Smooth muscle cell (in vitro differentiated cells): Measurements from ENCODE around the gene NLRP6. TPM values are rescaled to one million over a fixed set of nuclear protein-coding genes. Genes with fewer than 3 reads are reported as not detected.

Source experiments
- DNase-seq: peaks from one replicate; lab custom pipeline; 2025; ENCODE audit not compliant: unreplicated experiment; lab: John Stamatoyannopoulos, UW
- H2AFZ ChIP-seq: fragments of 200-600 bp; sonication (generic); 2 replicates; pipeline ENCODE4 v1.6.0; 2016; ENCODE audit warnings: antibody characterized with exemption, low read depth, mild to moderate bottlenecking
- H3F3A ChIP-seq: fragments of 200-600 bp; sonication (generic); 2 replicates; pipeline ENCODE4 v1.6.0; 2017; ENCODE audit warnings: antibody characterized with exemption, low read depth
- H3K27ac ChIP-seq: fragments of 200-600 bp; sonication (generic); 2 replicates; pipeline ENCODE4 v1.5.1; 2016; ENCODE audit warnings: low read depth, mild to moderate bottlenecking
- H3K27me3 ChIP-seq: fragments of 200-600 bp; sonication (generic); 2 replicates; pipeline ENCODE4 v1.6.1; 2016; ENCODE audit warnings: low read depth, mild to moderate bottlenecking
- H3K36me3 ChIP-seq: fragments of 200-600 bp; sonication (generic); 2 replicates; pipeline ENCODE4 v1.5.1; 2016; ENCODE audit warnings: low read depth
- H3K4me1 ChIP-seq: fragments of 200-600 bp; sonication (generic); 2 replicates; pipeline ENCODE4 v1.5.1; 2016; ENCODE audit warnings: low read depth
- H3K4me2 ChIP-seq: fragments of 200-600 bp; sonication (generic); 2 replicates; pipeline ENCODE4 v1.6.0; 2016; ENCODE audit warnings: mild to moderate bottlenecking
- H3K4me3 ChIP-seq: fragments of 200-600 bp; sonication (generic); 2 replicates; pipeline ENCODE4 v1.5.1; 2016; ENCODE audit warnings: mild to moderate bottlenecking
- H3K79me2 ChIP-seq: fragments of 200-600 bp; sonication (generic); 2 replicates; pipeline ENCODE4 v1.6.0; 2016; ENCODE audit warnings: low read depth, mild to moderate bottlenecking
- H3K9ac ChIP-seq: fragments of 200-600 bp; sonication (generic); 2 replicates; pipeline ENCODE4 v1.6.0; 2016; ENCODE audit warnings: low read depth
- H3K9me3 ChIP-seq: fragments of 200-600 bp; sonication (generic); replicated peaks from 2 replicates; pipeline ENCODE4 v1.5.1; 2016; ENCODE audit warnings: low read depth
- H4K20me1 ChIP-seq: fragments of 200-600 bp; sonication (generic); 2 replicates; pipeline ENCODE4 v1.6.0; 2016; ENCODE audit warnings: low read depth
- CTCF ChIP-seq: fragments of 200-600 bp; sonication (generic); IDR thresholded peaks from 2 replicates; pipeline ENCODE4 v1.5.1; 2017; ENCODE audit warnings: borderline replicate concordance, mild to moderate bottlenecking, antibody characterized with exemption; ENCODE audit not compliant: insufficient read depth, poor library complexity, severe bottlenecking
- WGBS: methylation state at CpG from one replicate; pipeline ENCODE4 v1.1.7; 2016; ENCODE audit warnings: low lambda C conversion rate; 5-methylcytosine and 5-hydroxymethylcytosine counted together
- polyA plus RNA-seq: library from polyadenylated mRNA; unstranded; fragments of >200 nt; fragmentation: Nextera tagmentation; extraction: Ambion mirVana; gene quantifications from 2 replicates; pipeline ENCODE4 v1.2.1, GENCODE V29; 2016
- total RNA-seq: library from RNA; depleted of rRNA; stranded (reverse); fragments of >200 nt; gene quantifications from 2 replicates; pipeline ENCODE4 v1.2.3, GENCODE V29; 2014

Gene NLRP6
- total and polyA plus RNA-seq, 2 experiments from 2014 or later: not detected

DNA sequence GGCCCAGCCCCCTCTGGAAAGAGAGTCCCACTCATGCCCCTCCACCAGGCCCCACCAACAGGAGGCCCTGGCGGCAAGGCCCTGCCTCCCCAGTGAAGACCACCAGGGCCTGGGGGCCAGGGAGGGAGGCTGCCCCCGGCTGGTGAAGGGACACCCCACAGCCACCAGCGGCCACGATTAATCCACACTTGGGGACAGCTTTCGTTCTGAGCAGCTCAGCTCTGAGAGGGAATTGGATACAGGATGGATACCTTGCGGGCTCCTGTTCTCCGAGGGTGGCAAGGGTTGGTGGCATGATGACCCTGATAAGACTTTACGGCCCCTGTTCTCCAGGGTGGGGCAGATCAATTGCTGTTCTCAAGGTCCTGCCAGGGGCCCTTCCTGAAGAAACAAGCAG lies 6.9 kb upstream of the NLRP6 start:
- Histone ChIP-seq H3F3A (no peaks in the 10 kb centered on the region), H3K4me1 (no peaks in the 10 kb centered on the region), H3K4me3 (no peak overlapping the region), H3K4me2 (no peak overlapping the region), H2AFZ (no peak overlapping the region), H3K36me3 (no peaks in the 10 kb centered on the region), H3K27ac (no peak overlapping the region), H3K9ac (no peak overlapping the region), H4K20me1 (no peaks in the 10 kb centered on the region), H3K9me3 (no peaks in the 10 kb centered on the region), H3K79me2 (no peaks in the 10 kb centered on the region), H3K27me3 (no peaks in the 10 kb centered on the region)
- 90% methylated on average over 8 of the region's 8 CpGs for WGBS
- no peak for DNase-seq
- no peak for TF ChIP-seq CTCF

DNA sequence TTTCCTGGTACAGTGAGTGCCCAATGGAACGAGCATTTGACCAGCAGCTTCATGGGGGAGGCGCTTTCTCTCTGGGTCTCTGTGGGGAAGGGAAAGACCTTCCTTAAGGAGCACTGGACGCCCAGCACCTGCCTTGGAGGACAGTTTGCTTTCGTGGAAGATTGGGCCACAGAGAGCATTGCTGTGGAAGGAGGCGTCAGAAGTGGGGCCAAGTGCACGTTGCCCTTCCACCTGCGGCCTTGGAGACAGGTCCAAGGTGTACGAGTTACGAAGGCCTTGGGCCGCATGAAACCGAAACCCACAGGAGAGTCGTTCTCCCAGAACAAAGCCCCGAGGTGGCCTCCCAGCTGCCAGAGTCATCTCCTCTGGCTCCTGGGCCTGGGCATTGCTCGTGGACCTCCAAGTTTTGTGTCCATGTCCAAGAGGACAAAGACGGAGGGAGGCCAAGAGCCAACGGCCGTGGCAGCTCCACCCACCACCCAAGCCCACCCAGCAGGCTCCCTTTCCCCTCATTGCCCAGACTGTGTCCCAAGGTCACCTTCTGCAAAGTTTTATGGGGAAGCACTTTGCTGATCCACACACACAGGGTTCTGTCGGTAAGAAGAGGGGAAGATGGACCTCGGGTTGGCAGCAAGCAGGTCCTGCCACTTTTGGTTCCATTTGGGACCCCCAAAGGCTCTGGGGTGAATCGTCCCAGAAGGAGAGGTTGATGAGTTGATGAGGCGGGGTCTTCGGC lies 5.8 kb upstream of the NLRP6 start:
- Histone ChIP-seq H2AFZ (no peak overlapping the region), H3K79me2 (no peaks in the 10 kb centered on the region), H3F3A (no peaks in the 10 kb centered on the region), H3K4me1 (no peaks in the 10 kb centered on the region), H3K9me3 (no peaks in the 10 kb centered on the region), H3K27me3 (no peaks in the 10 kb centered on the region), H4K20me1 (no peaks in the 10 kb centered on the region), H3K4me3 (no peak overlapping the region), H3K4me2 (no peak overlapping the region), H3K36me3 (no peaks in the 10 kb centered on the region), H3K9ac (no peak overlapping the region), H3K27ac (no peak overlapping the region)
- no peak for DNase-seq
- TF ChIP-seq CTCF: no peak
- 91% methylated on average over 22 of the region's 22 CpGs for WGBS

- Histone ChIP-seq H3K4me1 (no peaks in the 10 kb centered on the region), H3F3A (no peaks in the 10 kb centered on the region), H3K27me3 (no peaks in the 10 kb centered on the region), H3K79me2 (no peaks in the 10 kb centered on the region), H2AFZ (no peak overlapping the region), H3K9me3 (no peaks in the 10 kb centered on the region), H3K9ac (no peak overlapping the region), H3K4me2 (no peak overlapping the region), H3K27ac (no peak overlapping the region), H3K36me3 (no peaks in the 10 kb centered on the region), H4K20me1 (no peaks in the 10 kb centered on the region), H3K4me3 (no peak overlapping the region)
- no peak for TF ChIP-seq CTCF
- DNase-seq: no peak
- 96% methylated on average over 6 of the region's 6 CpGs for WGBS
Observed at GRCh38 chr11:272931-273198, 5.3 kb upstream of the NLRP6 start.

DNA sequence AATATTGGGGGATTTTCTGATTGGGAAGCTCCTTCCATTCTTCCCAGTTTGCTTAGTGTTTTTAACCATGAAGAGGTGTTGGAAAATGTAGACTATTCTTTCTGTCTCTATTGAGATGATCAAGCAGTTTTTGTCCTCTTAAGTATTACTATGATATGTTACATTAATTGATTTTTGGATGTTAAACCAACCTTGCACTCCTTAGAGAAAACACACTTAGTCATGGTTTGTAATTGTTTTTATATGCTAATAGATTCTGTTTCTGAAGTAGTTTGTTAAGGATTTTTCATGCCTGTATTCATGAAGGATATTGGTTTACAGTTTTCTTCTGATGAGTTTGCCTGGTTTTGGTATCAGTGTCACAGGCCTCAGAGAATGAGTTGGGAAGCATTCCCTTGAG lies 2.0 kb upstream of the NLRP6 start:
- no peak for DNase-seq
- Histone ChIP-seq H3K27me3 (peaks cover 4% of the 10 kb centered on the region), H3K79me2 (no peaks in the 10 kb centered on the region), H3K36me3 (no peaks in the 10 kb centered on the region), H3K4me3 (no peak overlapping the region), H3K4me1 (no peaks in the 10 kb centered on the region), H2AFZ (no peak overlapping the region), H3K27ac (no peak overlapping the region), H3F3A (no peaks in the 10 kb centered on the region), H3K4me2 (no peak overlapping the region), H4K20me1 (no peaks in the 10 kb centered on the region), H3K9me3 (no peaks in the 10 kb centered on the region), H3K9ac (no peak overlapping the region)
- TF ChIP-seq CTCF: no peak
